ENCODE results near the gene ZMAT2.
"Not testable (repeated sequence)": the region's sequence is repeated elsewhere in the genome, so short reads cannot be mapped to it uniquely, and the experiment has no call there.

ZMAT2 gene

DNA sequence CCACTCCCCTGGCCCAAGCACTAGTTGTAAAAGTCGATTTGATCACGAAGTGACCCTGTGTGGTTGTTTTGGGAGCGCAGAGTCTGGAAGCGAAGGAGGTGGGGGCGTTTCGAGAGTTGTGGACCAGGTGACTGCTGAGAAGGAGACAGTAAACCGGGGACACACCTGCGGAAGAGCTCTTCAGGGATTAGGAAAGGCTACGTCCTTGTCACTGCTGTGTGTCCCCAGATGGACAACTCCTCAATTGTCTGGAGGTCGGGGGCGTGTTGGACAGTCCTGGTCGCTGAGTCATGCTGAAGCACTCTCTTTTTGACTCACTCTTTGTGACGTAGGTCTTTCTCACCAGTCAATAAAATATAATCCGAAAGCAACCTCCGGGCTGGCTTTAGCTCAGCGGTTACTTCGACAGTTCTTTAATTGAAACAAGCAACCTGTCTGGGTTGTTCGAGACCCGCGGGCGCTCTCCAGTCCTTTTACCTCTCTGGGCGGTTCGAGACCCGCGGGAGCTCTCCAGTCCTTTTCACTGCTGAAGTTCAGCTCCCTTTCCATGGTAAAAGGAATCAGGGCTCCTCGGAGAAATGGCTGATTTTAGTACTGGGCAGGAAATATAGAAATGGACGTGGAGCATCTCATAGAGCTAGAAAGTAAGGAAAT, 10.8 kb downstream of the ZMAT2 start:
- DNase-seq, result peak; percentile 95

DNA sequence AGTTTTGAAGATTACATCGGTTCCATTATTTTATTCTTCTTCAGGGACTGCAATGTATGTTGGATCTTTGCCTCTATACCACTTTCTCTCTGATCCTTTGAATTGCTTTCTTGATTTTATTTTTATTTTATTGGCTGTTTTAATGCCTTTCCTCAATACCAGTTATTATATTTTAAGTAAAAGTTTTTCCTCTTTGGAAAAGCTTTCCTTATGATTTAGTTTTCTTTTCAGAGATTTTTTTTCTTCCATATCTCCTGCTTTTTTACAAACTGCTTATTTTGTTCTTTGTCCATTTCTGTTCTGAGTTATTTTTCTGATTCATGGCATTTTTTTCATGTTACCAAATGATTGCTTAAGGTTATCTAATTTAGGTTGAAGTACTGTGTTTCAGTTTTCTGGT, 11.5 kb downstream of the ZMAT2 start:
- DNase-seq, result no peak

DNA sequence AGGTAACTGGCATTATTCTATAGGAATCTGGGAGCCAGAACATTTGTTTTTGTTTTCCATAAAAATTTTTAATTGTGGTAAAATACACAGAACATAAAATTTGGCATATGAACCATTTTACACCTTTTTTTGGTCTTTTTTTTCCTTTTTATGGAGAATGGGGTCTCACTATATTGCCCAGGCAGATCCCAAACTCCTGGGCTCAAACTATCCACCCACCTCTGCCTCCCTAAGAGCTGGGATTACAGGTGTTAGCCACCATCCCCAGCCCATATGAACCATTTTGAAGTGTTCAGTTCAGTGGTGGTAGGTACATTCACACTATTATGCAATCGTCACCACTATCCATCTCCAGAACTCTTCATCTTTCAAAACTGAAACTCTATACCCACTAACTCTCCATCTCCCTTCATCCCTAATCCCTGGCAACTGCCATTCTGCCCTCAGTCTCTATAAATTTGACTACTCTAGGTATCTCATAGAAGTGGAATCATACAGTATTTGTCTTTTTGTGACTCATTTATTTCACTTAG, 13.4 kb downstream of the ZMAT2 start:
- no peak for DNase-seq

DNA sequence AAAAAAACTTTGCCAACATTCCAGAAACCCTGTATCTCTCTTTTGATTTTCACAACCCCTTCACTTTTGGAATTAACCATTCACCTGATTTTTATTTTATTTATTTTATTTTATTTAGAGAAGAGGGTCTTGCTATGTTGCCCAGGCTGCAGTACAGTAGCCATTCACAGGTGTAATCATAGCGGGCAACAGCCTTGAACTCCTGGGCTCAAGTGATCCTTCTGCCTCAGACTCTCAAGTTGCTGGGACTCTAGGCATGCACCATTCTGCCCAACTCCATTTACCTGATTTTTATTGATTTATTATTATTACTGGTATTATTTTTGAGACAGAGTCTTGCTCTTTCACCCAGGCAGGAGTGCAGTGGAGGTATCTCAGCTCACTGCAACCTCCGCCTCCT, 16.0 kb downstream of the ZMAT2 start:
- not testable (repeated sequence) for DNase-seq

DNA sequence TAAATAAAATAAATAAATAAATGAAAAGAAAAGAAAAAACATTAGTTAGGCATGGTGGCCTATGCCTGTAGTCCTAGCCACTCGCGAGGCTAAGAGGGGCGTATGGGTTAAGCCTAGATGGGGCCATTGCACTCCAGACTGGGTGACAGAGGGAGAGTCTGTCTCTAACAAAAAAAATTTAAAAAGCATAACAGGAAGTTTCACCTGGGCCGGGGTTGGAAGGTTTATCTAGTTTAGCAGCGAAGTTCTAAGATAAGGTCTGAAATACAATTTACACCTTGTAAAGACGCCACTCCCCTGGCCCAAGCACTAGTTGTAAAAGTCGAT, 18.0 kb downstream of the ZMAT2 start:
- no peak for DNase-seq

DNA sequence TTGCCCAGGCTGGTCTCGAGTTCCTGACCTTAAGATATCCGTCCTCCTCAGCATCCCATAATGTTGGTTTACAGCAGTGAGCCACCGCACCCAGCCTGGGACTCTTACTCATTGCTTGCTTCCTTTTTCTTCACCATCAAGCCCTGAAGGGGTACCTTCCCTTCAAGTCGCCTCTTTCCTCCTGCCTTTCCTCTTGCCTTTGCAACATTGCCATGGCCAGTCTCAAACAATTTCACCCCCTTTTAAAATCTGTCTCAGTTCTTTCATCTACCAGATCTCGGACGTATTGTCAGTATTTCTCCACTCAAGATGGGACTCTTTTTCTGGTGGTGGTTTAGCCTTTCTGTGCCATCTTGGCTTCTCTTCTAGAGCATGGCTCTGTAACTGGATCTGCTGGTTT, 20.5 kb downstream of the ZMAT2 start:
- DNase-seq, result not testable (repeated sequence)

DNA sequence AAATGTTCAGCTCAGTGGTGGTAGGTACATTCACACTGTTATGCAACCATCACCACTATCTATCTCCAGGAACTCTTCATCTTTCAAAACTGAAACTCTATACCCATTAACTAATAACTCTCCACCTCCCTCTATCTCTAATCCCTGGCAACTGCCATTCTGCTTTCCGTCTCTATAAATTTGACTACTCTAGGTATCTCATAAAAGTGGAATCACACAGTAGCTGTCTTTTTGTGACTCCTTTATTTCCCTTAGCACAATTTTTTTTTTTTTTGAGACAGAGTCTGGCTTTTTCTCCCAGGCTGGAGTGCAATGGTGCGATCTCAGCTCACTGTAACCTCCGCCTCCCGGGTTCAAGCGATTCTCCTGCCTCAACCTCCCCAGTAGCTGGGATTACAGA, 21.1 kb downstream of the ZMAT2 start:
- not testable (repeated sequence) for DNase-seq

DNA sequence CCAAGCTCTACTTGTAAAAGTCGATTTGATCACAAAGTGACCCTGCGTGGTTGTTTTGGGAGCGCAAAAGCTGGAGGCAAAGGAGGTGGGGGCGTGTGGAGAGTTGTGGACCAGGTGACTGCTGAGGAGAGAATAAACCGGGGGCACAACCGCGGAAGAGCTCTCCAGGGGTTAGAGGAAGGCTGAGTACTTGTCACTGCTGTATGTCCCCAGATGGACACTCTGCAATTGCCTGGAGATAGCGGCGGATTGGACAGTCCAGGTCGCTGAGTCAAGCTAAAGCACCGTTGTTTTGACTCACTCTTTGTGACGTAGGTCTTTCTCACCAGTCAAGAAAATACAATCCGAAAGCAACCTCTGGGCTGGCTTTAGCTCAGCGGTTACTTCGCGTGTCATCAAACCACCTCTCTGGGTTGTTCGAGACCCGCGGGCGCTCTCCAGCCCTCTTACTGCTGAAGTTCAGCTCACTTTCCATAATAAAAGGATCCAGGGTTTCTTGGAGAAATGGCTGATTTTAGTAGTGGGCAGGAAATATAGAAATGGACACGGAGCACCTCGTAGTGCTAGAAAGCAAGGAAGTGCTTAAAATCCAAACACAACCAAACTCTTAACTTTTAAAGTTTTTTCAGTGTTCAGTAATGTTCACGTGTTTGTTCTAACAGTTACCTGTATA, 25.7 kb downstream of the ZMAT2 start:
- DNase-seq, result peak; percentile 92

DNA sequence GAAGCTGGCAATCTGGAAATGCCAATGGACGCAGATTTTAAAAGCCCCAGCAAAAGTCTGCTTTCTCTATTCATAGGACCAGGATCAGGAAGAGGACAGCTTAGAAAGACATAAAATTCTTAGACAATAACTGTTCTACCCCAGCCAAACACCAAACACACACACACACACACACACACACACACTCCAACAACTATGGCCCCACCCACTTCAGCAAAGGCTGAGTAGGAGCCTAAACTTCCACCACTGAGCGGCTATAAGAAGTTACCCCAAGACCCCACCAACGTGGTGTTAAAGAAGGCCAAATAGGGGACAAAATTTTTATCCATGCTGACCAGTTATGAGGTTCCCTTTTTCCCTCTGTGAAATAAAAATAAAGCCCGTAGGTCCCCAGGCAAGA, 32.9 kb downstream of the ZMAT2 start:
- no peak for DNase-seq

DNA sequence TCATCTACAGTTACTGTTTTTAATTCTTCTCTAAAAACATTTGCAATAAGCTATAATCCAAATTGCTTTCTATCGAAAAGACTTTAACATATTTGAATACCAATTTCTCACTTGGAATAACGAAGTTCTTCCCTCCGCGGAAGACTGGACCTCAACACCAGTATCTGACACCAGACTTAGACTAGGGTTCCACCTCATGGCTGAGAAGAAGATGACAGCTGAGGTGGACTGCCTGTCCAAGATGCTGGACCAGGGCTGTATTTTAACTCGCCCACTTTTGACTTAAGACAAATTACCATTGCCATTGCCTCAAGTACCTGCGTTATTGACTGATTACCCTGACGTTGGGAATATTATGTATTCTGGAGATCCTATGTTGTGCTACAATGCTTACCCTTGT, 34.1 kb downstream of the ZMAT2 start:
- no peak for DNase-seq

DNA sequence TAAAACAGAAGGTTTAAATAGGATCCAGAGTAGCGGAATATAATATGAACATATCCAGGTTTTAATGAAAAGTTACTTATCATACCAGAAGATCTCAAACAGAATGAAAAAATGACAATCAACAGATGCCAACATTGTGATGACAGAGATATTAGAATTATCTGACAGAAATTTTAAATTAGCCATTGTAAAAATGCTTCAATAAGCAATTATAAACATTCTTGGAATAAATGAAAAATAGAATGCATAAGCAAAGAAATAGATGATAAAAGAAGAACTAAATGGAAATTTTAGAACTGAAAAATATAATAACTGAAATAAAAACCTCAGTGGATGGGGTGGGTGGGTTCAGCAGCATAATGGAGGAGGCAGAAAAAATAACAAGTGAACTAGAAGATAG, 37.2 kb downstream of the ZMAT2 start:
- DNase-seq, result no peak

DNA sequence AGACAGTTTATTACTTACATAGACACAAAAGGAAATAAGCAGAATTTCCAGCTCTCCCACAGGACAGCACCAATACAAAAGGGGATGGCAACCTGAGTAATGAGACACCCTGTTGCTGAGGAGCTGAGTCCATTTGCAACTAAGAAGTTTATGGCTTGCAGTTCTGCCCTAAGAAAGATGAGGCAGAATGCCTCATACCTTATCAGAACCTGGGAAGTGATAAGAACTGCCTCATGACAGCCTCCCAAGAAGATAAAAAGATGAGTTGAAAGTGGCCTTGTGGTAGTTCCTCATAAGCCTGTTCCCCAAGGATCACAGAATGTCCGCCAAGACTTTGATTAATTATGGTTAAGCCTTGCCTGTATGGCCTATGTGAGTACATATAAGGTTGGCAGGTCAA, 41.7 kb downstream of the ZMAT2 start:
- no peak for DNase-seq

DNA sequence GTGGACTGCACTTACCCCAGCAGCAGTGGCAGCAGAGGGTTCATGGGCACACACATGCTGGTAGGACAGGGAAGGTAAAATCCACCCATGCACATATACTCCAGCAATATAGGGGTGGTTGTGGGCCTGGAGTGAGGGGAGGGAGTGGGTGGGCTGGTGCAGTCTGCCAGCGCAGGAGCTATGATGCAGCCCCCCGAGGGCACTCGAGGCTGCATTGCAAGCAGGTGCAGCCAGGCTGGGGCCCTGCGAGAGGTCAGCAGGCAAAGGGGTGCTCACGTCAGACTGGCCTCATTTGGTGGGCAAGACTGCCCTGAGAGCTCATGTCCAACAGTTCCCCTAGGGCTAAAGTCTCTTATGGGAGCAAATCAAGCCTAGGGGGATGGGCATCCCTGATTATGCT, 53.3 kb downstream of the ZMAT2 start:
- no peak for DNase-seq

Measured in activated CD4-positive, alpha-beta T cell treated with anti-CD3 and anti-CD28 coated beads, Interleukin-10, Interleukin-2, amounts not matched to agents 100 ng/mL and 50 ng/mL, durations not matched to agents 16 hours and 8 hours (primary cell).